H1 (cell line): Measurements from ENCODE around the gene DSTN. TPM values are rescaled to one million over a fixed set of nuclear protein-coding genes. Genes with fewer than 3 reads are reported as not detected.

Experiments
- CTCF ChIA-PET: fragments of 300-600 bp; sonication (Branson Sonifier 250); formaldehyde crosslinking; loops from one replicate; lab custom pipeline; 2021; ENCODE audit not compliant: partially characterized antibody; lab: Charles Lee
- POLR2A ChIA-PET: fragments of 300-600 bp; sonication (Branson Sonifier 250); formaldehyde crosslinking; loops from one replicate; lab custom pipeline; 2021; ENCODE audit warnings: inconsistent platforms; ENCODE audit not compliant: partially characterized antibody; lab: Charles Lee
- DNase-seq, 2 experiments: peaks; one replicate each; pipeline versions ENCODE4 v3.0.0 to v3.0.0-alpha.2; 2010 to 2022; ENCODE audit warnings: low spot score in 2 of 2, low read depth in 1 of 2, mixed read lengths in 1 of 2
- FAIRE-seq: peaks from 2 replicates; lab custom pipeline; 2011; peaks lifted over from hg19 to GRCh38; lab: Jason Lieb, UNC
- H2AFZ ChIP-seq: 2 replicates; pipeline ENCODE4 v1.8.1; 2012; ENCODE audit warnings: low read length, inconsistent platforms
- H2AK5ac ChIP-seq: 2 replicates; pipeline ENCODE4 v1.6.1; 2013; ENCODE audit warnings: low read depth, low read length
- H2BK120ac ChIP-seq: replicated peaks from 2 replicates; pipeline ENCODE3; 2013; ENCODE audit warnings: low read depth, low read length, inconsistent platforms
- H2BK12ac ChIP-seq: 2 replicates; pipeline ENCODE4 v1.6.1; 2013; ENCODE audit warnings: low read depth, low read length
- H2BK15ac ChIP-seq: 2 replicates; pipeline ENCODE4 v1.6.1; 2013; ENCODE audit warnings: low read length
- H2BK20ac ChIP-seq: 2 replicates; pipeline ENCODE4 v1.6.1; 2013; ENCODE audit warnings: low read length
- H2BK5ac ChIP-seq: 2 replicates; pipeline ENCODE4 v1.6.1; 2013; ENCODE audit warnings: low read depth, low read length
- H3K14ac ChIP-seq: 2 replicates; pipeline ENCODE4 v1.6.1; 2013; ENCODE audit warnings: inconsistent platforms; ENCODE audit not compliant: insufficient read length
- H3K18ac ChIP-seq: 2 replicates; pipeline ENCODE4 v1.6.1; 2013; ENCODE audit warnings: low read length; ENCODE audit errors: extremely low read depth
- H3K23ac ChIP-seq: 2 replicates; pipeline ENCODE4 v1.6.1; 2013; ENCODE audit warnings: inconsistent platforms; ENCODE audit not compliant: insufficient read length
- H3K23me2 ChIP-seq: 2 replicates; pipeline ENCODE4 v1.6.1; 2013; ENCODE audit warnings: low read depth, low read length
- H3K27ac ChIP-seq: 2 replicates; pipeline ENCODE4 v1.6.1; 2011; ENCODE audit warnings: low read depth, low read length, inconsistent platforms
- H3K27me3 ChIP-seq, 4 experiments: replicated peaks in 1 of 4; 1 replicate in 1 of 4; 2 replicates in 3 of 4; pipeline versions ENCODE4 v1.6.1 to v1.8.1; 2011 to 2013; ENCODE audit warnings: low read length in 3 of 4, mild to moderate bottlenecking in 3 of 4, inconsistent platforms in 2 of 4, mixed read lengths in 2 of 4, moderate library complexity in 1 of 4; ENCODE audit not compliant: control insufficient read depth in 3 of 4, insufficient read depth in 3 of 4; ENCODE audit errors: extremely low read depth in 1 of 4
- H3K36me3 ChIP-seq, 4 experiments: 2 replicates each; pipeline versions ENCODE4 v1.6.1 to v1.8.1; 2011 to 2013; ENCODE audit warnings: mild to moderate bottlenecking in 4 of 4, low read length in 3 of 4, moderate library complexity in 2 of 4, control low read depth in 1 of 4, inconsistent platforms in 1 of 4; ENCODE audit not compliant: insufficient read depth in 4 of 4, control insufficient read depth in 2 of 4
- H3K4ac ChIP-seq: replicated peaks from 2 replicates; pipeline ENCODE3; 2013; ENCODE audit warnings: low read length, low read depth, mixed read lengths, inconsistent platforms; ENCODE audit not compliant: insufficient read length
- H3K4me1 ChIP-seq, 4 experiments: replicated peaks in 1 of 4; 1 replicate in 1 of 4; 2 replicates in 3 of 4; pipeline versions ENCODE4 v1.6.1 to v1.8.1; 2011 to 2013; ENCODE audit warnings: low read length in 3 of 4, inconsistent platforms in 2 of 4, mixed read lengths in 1 of 4; ENCODE audit not compliant: insufficient read depth in 4 of 4, control insufficient read depth in 3 of 4
- H3K4me2 ChIP-seq, 2 experiments: 2 replicates each; pipeline versions ENCODE4 v1.6.1 to v1.8.1; 2011 to 2013; ENCODE audit warnings: low read depth in 2 of 2, low read length in 2 of 2, control low read depth in 1 of 2, inconsistent platforms in 1 of 2, mild to moderate bottlenecking in 1 of 2; ENCODE audit not compliant: insufficient read depth in 1 of 2
- H3K4me3 ChIP-seq, 4 experiments: fragments of 200-600, 300-600 bp in 1 of 4; sonication (generic), shearing (Covaris generic), sonication (Bioruptor Twin) in 1 of 4; 2 replicates each; pipeline versions ENCODE4 v1.5.1 to v1.8.1; 2011 to 2016; ENCODE audit warnings: low read length in 4 of 4, low read depth in 3 of 4, control low read depth in 2 of 4, inconsistent platforms in 2 of 4, mild to moderate bottlenecking in 2 of 4, mixed read lengths in 1 of 4, moderate library complexity in 1 of 4; ENCODE audit not compliant: insufficient read depth in 2 of 4; ENCODE audit errors: extremely low read depth in 1 of 4
- H3K56ac ChIP-seq: replicated peaks from 2 replicates; pipeline ENCODE3; 2013; ENCODE audit warnings: low read depth, mild to moderate bottlenecking, mixed read lengths, low read length, inconsistent platforms; ENCODE audit not compliant: insufficient read length
- H3K79me1 ChIP-seq: 2 replicates; pipeline ENCODE4 v1.6.1; 2013; ENCODE audit warnings: low read depth, low read length, control low read depth
- H3K79me2 ChIP-seq, 2 experiments: 2 replicates each; pipeline versions ENCODE4 v1.6.1 to v1.8.1; 2012 to 2013; ENCODE audit warnings: low read length in 2 of 2, mild to moderate bottlenecking in 2 of 2, inconsistent platforms in 1 of 2; ENCODE audit not compliant: insufficient read depth in 2 of 2, control insufficient read depth in 1 of 2
- H3K9ac ChIP-seq, 4 experiments: replicated peaks in 1 of 4; 1 replicate in 1 of 4; 2 replicates in 3 of 4; pipeline versions ENCODE4 v1.6.1 to v1.8.1; 2011 to 2013; ENCODE audit warnings: low read depth in 3 of 4, low read length in 3 of 4, control low read depth in 2 of 4, mild to moderate bottlenecking in 2 of 4, moderate library complexity in 2 of 4, inconsistent platforms in 1 of 4; ENCODE audit errors: extremely low read depth in 1 of 4
- H3K9me3 ChIP-seq, 2 experiments: 2 replicates each; pipeline versions ENCODE4 v1.6.1 to v1.8.1; 2012 to 2013; ENCODE audit warnings: mild to moderate bottlenecking in 2 of 2, moderate library complexity in 2 of 2, control low read depth in 1 of 2, inconsistent platforms in 1 of 2, low read depth in 1 of 2, low read length in 1 of 2, mixed read lengths in 1 of 2; ENCODE audit not compliant: insufficient read depth in 2 of 2
- H4K20me1 ChIP-seq, 2 experiments: replicated peaks in 1 of 2; 2 replicates each; pipeline versions ENCODE3 to v1.8.1; 2011 to 2013; ENCODE audit warnings: inconsistent platforms in 2 of 2, low read length in 2 of 2, mild to moderate bottlenecking in 1 of 2; ENCODE audit not compliant: insufficient read depth in 2 of 2, control insufficient read depth in 1 of 2
- H4K5ac ChIP-seq: 2 replicates; pipeline ENCODE4 v1.6.1; 2013; ENCODE audit warnings: low read length, low read depth, mixed read lengths, inconsistent platforms; ENCODE audit not compliant: insufficient read length
- H4K8ac ChIP-seq: 2 replicates; pipeline ENCODE4 v1.8.0; 2013; ENCODE audit warnings: mild to moderate bottlenecking, moderate library complexity, low read length, inconsistent platforms; ENCODE audit not compliant: insufficient read depth; ENCODE audit errors: extremely low read depth
- H4K91ac ChIP-seq: replicated peaks from 2 replicates; pipeline ENCODE3; 2013; ENCODE audit warnings: low read length, mixed read lengths, inconsistent platforms; ENCODE audit not compliant: insufficient read length
- CREB1 ChIP-seq: IDR thresholded peaks from 2 replicates; pipeline ENCODE4 v1.6.1; 2012; ENCODE audit warnings: inconsistent platforms
- EP300 ChIP-seq, 2 experiments: IDR thresholded peaks; 1 replicate in 1 of 2; 2 replicates in 1 of 2; pipeline ENCODE4 v1.6.1; 2011 to 2012; ENCODE audit warnings: low read depth in 2 of 2, low read length in 2 of 2, mild to moderate bottlenecking in 2 of 2, borderline replicate concordance in 1 of 2, inconsistent platforms in 1 of 2, moderate library complexity in 1 of 2
- GABPA ChIP-seq: IDR thresholded peaks from 2 replicates; pipeline ENCODE4 v1.6.1; 2011; ENCODE audit warnings: mild to moderate bottlenecking, low read length, moderate library complexity, borderline replicate concordance; ENCODE audit not compliant: insufficient read depth
- JUND ChIP-seq: IDR thresholded peaks from 2 replicates; pipeline ENCODE4 v1.6.1; 2011; ENCODE audit warnings: mild to moderate bottlenecking, improper control_type of control experiment, low read length
- MAX ChIP-seq: IDR thresholded peaks from 2 replicates; pipeline ENCODE4 v1.6.1; 2012; ENCODE audit warnings: inconsistent platforms
- NRF1 ChIP-seq: IDR thresholded peaks from 2 replicates; pipeline ENCODE4 v1.6.1; 2011; ENCODE audit warnings: mild to moderate bottlenecking, low read depth, low read length, improper control_type of control experiment
- POU5F1 ChIP-seq: IDR thresholded peaks from 2 replicates; pipeline ENCODE4 v1.6.1; 2011; ENCODE audit warnings: low read depth, mild to moderate bottlenecking, low read length, moderate library complexity
- RBBP5 ChIP-seq: IDR thresholded peaks from 2 replicates; pipeline ENCODE4 v1.7.1; 2012; ENCODE audit warnings: low read depth, mild to moderate bottlenecking, inconsistent platforms, low read length, moderate library complexity, borderline replicate concordance
- RNF2 ChIP-seq: fragments of 200-900, 300-1000 bp; sonication (generic); IDR thresholded peaks from 2 replicates; pipeline ENCODE4 v1.7.1; 2016; ENCODE audit warnings: borderline replicate concordance, low read depth, mild to moderate bottlenecking, antibody characterized with exemption, low read length; ENCODE audit not compliant: poor library complexity, severe bottlenecking; ENCODE audit errors: missing control alignments
- SIN3A ChIP-seq, 2 experiments: IDR thresholded peaks in 1 of 2; conservative IDR thresholded peaks in 1 of 2; 2 replicates each; pipeline ENCODE4 v1.6.1; 2011 to 2012; ENCODE audit warnings: low read length in 2 of 2, improper control_type of control experiment in 1 of 2, low read depth in 1 of 2, mild to moderate bottlenecking in 1 of 2
- SIX5 ChIP-seq: IDR thresholded peaks from 2 replicates; pipeline ENCODE4 v1.6.1; 2011; ENCODE audit warnings: mild to moderate bottlenecking, low read depth, low read length
- SRF ChIP-seq: IDR thresholded peaks from 2 replicates; pipeline ENCODE4 v1.6.1; 2011; ENCODE audit warnings: mild to moderate bottlenecking, low read depth, low read length, moderate library complexity
- SUZ12 ChIP-seq: fragments of 200-600 bp; sonication (generic); IDR thresholded peaks from 2 replicates; pipeline ENCODE4 v1.6.1; 2012; ENCODE audit warnings: mild to moderate bottlenecking, inconsistent platforms, low read length, moderate library complexity, mixed read lengths
- TCF12 ChIP-seq: IDR thresholded peaks from 2 replicates; pipeline ENCODE4 v1.6.1; 2011; ENCODE audit warnings: low read depth, mild to moderate bottlenecking, low read length
- WGBS, 2 experiments: shearing (Covaris generic) in 1 of 2; methylation state at CpG; one replicate each; pipeline versions ENCODE4 v1.1.6 to v1.1.7; 2013 to 2015; ENCODE audit warnings: low lambda C conversion rate in 2 of 2, mixed read lengths in 2 of 2, inconsistent platforms in 1 of 2, low coverage in 1 of 2, missing lambda C conversion rate in 1 of 2; ENCODE audit not compliant: insufficient replicate concordance in 2 of 2, insufficient coverage in 1 of 2, insufficient read length in 1 of 2; ENCODE audit errors: extremely low coverage in 1 of 2, missing lambda C conversion rate in 1 of 2; 5-methylcytosine and 5-hydroxymethylcytosine counted together
- polyA plus RNA-seq, 7 experiments: library from polyadenylated mRNA; depleted of rRNA in 3 of 7; stranded (reverse) in 5 of 7; unstranded in 2 of 7; fragments of >200 nt in 5 of 7; fragments of 200-250 nt in 2 of 7; gene quantifications; 1 replicate in 5 of 7; 2 replicates in 1 of 7; 4 replicates in 1 of 7; pipeline versions ENCODE4 v1.2.1 to v1.2.3, GENCODE V29; 2011 to 2013; ENCODE audit warnings: missing spikeins in 2 of 7, mixed read lengths in 2 of 7
- total RNA-seq: library from RNA; stranded (reverse); fragmentation: NEBNext Ultra II Directional; extraction: Animal tissue kit (Norgen Biotek cat#: 25700); gene quantifications from 2 replicates; pipeline ENCODE4 v1.2.1, GENCODE V29; 2021

The DSTN gene
- total and polyA plus RNA-seq, 2 of the 8 experiments (the other 6 are each of a cell fraction or from before 2014, with no cell fraction given): 43.3 to 208 TPM

- H3K9me3 ChIP-seq: no peaks in the 10 kb centered on the region
- ChIA-PET POLR2A (interaction anchor here (0.6 kb wide), 1 partner anchor 315 kb away, joined by 3 read pairs; no protein-coding TSS in a partner anchor), CTCF (interaction anchor here (0.5 to 3.9 kb wide), 15 partner anchors 11 to 1103 kb away, joined by 3 to 15 read pairs (median 3); no protein-coding TSS in a partner anchor)
- H2AFZ ChIP-seq: no peak overlapping the region
- no peak overlapping the region for H2BK12ac ChIP-seq
- H4K20me1 ChIP-seq: peaks cover 14 to 35% of the 10 kb centered on the region in 2 experiments
- DNase-seq: no peak
- peaks cover 0 to 92% of the 10 kb centered on the region in 2 experiments; a peak in 3 of 4 replicates for H3K79me2 ChIP-seq
- no peak overlapping the region for H3K4me2 ChIP-seq
- H2AK5ac ChIP-seq: no peak overlapping the region
- no peak overlapping the region for H2BK15ac ChIP-seq
- H4K91ac ChIP-seq: no peak overlapping the region
- H4K8ac ChIP-seq: no peak overlapping the region
- H2BK5ac ChIP-seq: no peak overlapping the region
- no peak overlapping the region for H2BK120ac ChIP-seq
- no peak overlapping the region for H3K9ac ChIP-seq
- 94% methylated on average over 10 of the region's 10 CpGs; no CpG with 5 or more reads in 1 of the 2 experiments for WGBS, 2 experiments
- no peak overlapping the region for H3K4me3 ChIP-seq
- no peak overlapping the region for H3K4ac ChIP-seq
- H3K18ac ChIP-seq: no peak overlapping the region
- no peaks in the 10 kb centered on the region for H3K23me2 ChIP-seq
- no peak overlapping the region for H2BK20ac ChIP-seq
- no peak overlapping the region for H3K14ac ChIP-seq
- no peak for FAIRE-seq
- no peak overlapping the region for H3K27ac ChIP-seq
- H3K27me3 ChIP-seq: no peaks in the 10 kb centered on the region
- no peak overlapping the region for H3K56ac ChIP-seq
- peaks cover 32% of the 10 kb centered on the region for H3K79me1 ChIP-seq
- H3K23ac ChIP-seq: no peak overlapping the region
- peaks cover 1 to 6% (median 3%) of the 10 kb centered on the region in 4 experiments; a peak in 5 of 7 replicates for H3K4me1 ChIP-seq
- H3K36me3 ChIP-seq: no peaks in the 10 kb centered on the region
- no peak overlapping the region for H4K5ac ChIP-seq
- TF ChIP-seq SIN3A (conservative IDR thresholded peaks at IDR 0.05 in 1 of 2, IDR thresholded peaks at IDR 0.05 in 1 of 2; ENCODE audit: low read depth in 1 of 2, low read length in 2 of 2) (no peak), SRF (no peak), POU5F1 (no peak), TCF12 (no peak), RBBP5 (no peak), JUND (no peak), SUZ12 (no peak), NRF1 (no peak), MAX (no peak), EP300 (IDR thresholded peaks at IDR 0.05; ENCODE audit: borderline replicate concordance in 1 of 2, low read depth in 2 of 2, low read length in 2 of 2) (no peak), GABPA (no peak), SIX5 (no peak), RNF2 (no peak), CREB1 (no peak)
Observed at GRCh38 chr20:17648315-17648646, 78.4 kb downstream of the DSTN start.
